H1 (cell line): ENCODE measurements around the gene ZACN. TPM values are rescaled to one million over a fixed set of nuclear protein-coding genes. Genes with fewer than 3 reads are reported as not detected.

Source experiments
- CBX5 ChIP-seq: fragments of 300-800, 300-1000 bp; sonication (generic); IDR thresholded peaks from 2 replicates; pipeline ENCODE4 v1.7.1; 2016; ENCODE audit warnings: antibody characterized with exemption, low read length, low read depth
- CEBPB ChIP-seq: IDR thresholded peaks from 2 replicates; pipeline ENCODE4 v1.6.1; 2012; ENCODE audit warnings: low read depth, low read length
- CHD2 ChIP-seq: IDR thresholded peaks from 2 replicates; pipeline ENCODE4 v1.6.1; 2012; ENCODE audit warnings: low read length, improper control_type of control experiment
- CREB1 ChIP-seq: IDR thresholded peaks from 2 replicates; pipeline ENCODE4 v1.6.1; 2012; ENCODE audit warnings: inconsistent platforms
- CTCF ChIP-seq, 3 experiments: IDR thresholded peaks; 1 replicate in 2 of 3; 2 replicates in 1 of 3; pipeline versions ENCODE4 v1.5.1 to v1.6.1; 2011; ENCODE audit warnings: low read length in 3 of 3, mild to moderate bottlenecking in 3 of 3, inconsistent platforms in 2 of 3, low read depth in 1 of 3, moderate library complexity in 1 of 3; ENCODE audit not compliant: insufficient read depth in 1 of 3; ENCODE audit errors: control extremely low read depth in 1 of 3
- EGR1 ChIP-seq: IDR thresholded peaks from 2 replicates; pipeline ENCODE4 v1.6.1; 2011; ENCODE audit warnings: low read depth, low read length, borderline replicate concordance
- EP300 ChIP-seq, 2 experiments: IDR thresholded peaks; 1 replicate in 1 of 2; 2 replicates in 1 of 2; pipeline ENCODE4 v1.6.1; 2011 to 2012; ENCODE audit warnings: low read depth in 2 of 2, low read length in 2 of 2, mild to moderate bottlenecking in 2 of 2, borderline replicate concordance in 1 of 2, inconsistent platforms in 1 of 2, moderate library complexity in 1 of 2
- FOSL1 ChIP-seq: IDR thresholded peaks from 2 replicates; pipeline ENCODE4 v1.6.1; 2011; ENCODE audit warnings: mild to moderate bottlenecking, low read depth, low read length, moderate library complexity; ENCODE audit not compliant: insufficient read depth
- JUN ChIP-seq: IDR thresholded peaks from 2 replicates; pipeline ENCODE4 v1.6.1; 2011; ENCODE audit warnings: low read depth, mild to moderate bottlenecking, improper control_type of control experiment, low read length
- KDM4A ChIP-seq: IDR thresholded peaks from one replicate; pipeline ENCODE4 v1.7.1; 2012; ENCODE audit warnings: low read depth, mild to moderate bottlenecking, moderate library complexity, low read length, inconsistent platforms; ENCODE audit not compliant: severe bottlenecking
- MAFK ChIP-seq: IDR thresholded peaks from 2 replicates; pipeline ENCODE4 v1.6.1; 2012; ENCODE audit warnings: low read depth, mild to moderate bottlenecking, improper control_type of control experiment, low read length
- NRF1 ChIP-seq: IDR thresholded peaks from 2 replicates; pipeline ENCODE4 v1.6.1; 2011; ENCODE audit warnings: mild to moderate bottlenecking, low read depth, low read length, improper control_type of control experiment
- POLR2A ChIP-seq, 2 experiments: IDR thresholded peaks; 1 replicate in 1 of 2; 2 replicates in 1 of 2; pipeline ENCODE4 v1.6.1; 2011; ENCODE audit warnings: low read depth in 2 of 2, low read length in 2 of 2, mild to moderate bottlenecking in 2 of 2; ENCODE audit errors: control extremely low read depth in 1 of 2
- RAD21 ChIP-seq, 2 experiments: IDR thresholded peaks in 1 of 2; conservative IDR thresholded peaks in 1 of 2; 2 replicates each; pipeline ENCODE4 v1.6.1; 2011; ENCODE audit warnings: low read depth in 2 of 2, low read length in 2 of 2, improper control_type of control experiment in 1 of 2, inconsistent platforms in 1 of 2, mild to moderate bottlenecking in 1 of 2, moderate library complexity in 1 of 2
- RNF2 ChIP-seq: fragments of 200-900, 300-1000 bp; sonication (generic); IDR thresholded peaks from 2 replicates; pipeline ENCODE4 v1.7.1; 2016; ENCODE audit warnings: borderline replicate concordance, low read depth, mild to moderate bottlenecking, antibody characterized with exemption, low read length; ENCODE audit not compliant: poor library complexity, severe bottlenecking; ENCODE audit errors: missing control alignments
- SAP30 ChIP-seq: fragments of 300-600 bp; sonication (generic); IDR thresholded peaks from 2 replicates; pipeline ENCODE4 v1.7.1; 2012; ENCODE audit warnings: low read length, moderate library complexity, mild to moderate bottlenecking, inconsistent platforms; ENCODE audit not compliant: insufficient read depth, insufficient replicate concordance
- SIRT6 ChIP-seq: IDR thresholded peaks from one replicate; pipeline ENCODE4 v1.7.1; 2012; ENCODE audit warnings: low read length, inconsistent platforms
- SP2 ChIP-seq: IDR thresholded peaks from 2 replicates; pipeline ENCODE4 v1.6.1; 2012; ENCODE audit warnings: mild to moderate bottlenecking, low read length, inconsistent platforms
- SP4 ChIP-seq: IDR thresholded peaks from 2 replicates; pipeline ENCODE4 v1.6.1; 2012; ENCODE audit warnings: low read length, inconsistent platforms
- TAF7 ChIP-seq: optimal IDR thresholded peaks from 2 replicates; pipeline ENCODE3; 2011; ENCODE audit warnings: low read depth, mild to moderate bottlenecking, inconsistent platforms, low read length, moderate library complexity, borderline replicate concordance
- TCF12 ChIP-seq: IDR thresholded peaks from 2 replicates; pipeline ENCODE4 v1.6.1; 2011; ENCODE audit warnings: low read depth, mild to moderate bottlenecking, low read length
- polyA plus RNA-seq, 7 experiments: library from polyadenylated mRNA; depleted of rRNA in 3 of 7; stranded (reverse) in 5 of 7; unstranded in 2 of 7; fragments of >200 nt in 5 of 7; fragments of 200-250 nt in 2 of 7; gene quantifications; 1 replicate in 5 of 7; 2 replicates in 1 of 7; 4 replicates in 1 of 7; pipeline versions ENCODE4 v1.2.1 to v1.2.3, GENCODE V29; 2011 to 2013; ENCODE audit warnings: missing spikeins in 2 of 7, mixed read lengths in 2 of 7
- total RNA-seq: library from RNA; stranded (reverse); fragmentation: NEBNext Ultra II Directional; extraction: Animal tissue kit (Norgen Biotek cat#: 25700); gene quantifications from 2 replicates; pipeline ENCODE4 v1.2.1, GENCODE V29; 2021
- TF ChIP-seq, protein P1 (sequence below): IDR thresholded peaks from 2 replicates; pipeline ENCODE4 v1.6.1; 2012; ENCODE audit warnings: inconsistent platforms

ZACN gene
- total and polyA plus RNA-seq, 2 of the 8 experiments (the other 6 are each of a cell fraction or from before 2014, with no cell fraction given): 0.26 TPM; not detected in 1

DNA sequence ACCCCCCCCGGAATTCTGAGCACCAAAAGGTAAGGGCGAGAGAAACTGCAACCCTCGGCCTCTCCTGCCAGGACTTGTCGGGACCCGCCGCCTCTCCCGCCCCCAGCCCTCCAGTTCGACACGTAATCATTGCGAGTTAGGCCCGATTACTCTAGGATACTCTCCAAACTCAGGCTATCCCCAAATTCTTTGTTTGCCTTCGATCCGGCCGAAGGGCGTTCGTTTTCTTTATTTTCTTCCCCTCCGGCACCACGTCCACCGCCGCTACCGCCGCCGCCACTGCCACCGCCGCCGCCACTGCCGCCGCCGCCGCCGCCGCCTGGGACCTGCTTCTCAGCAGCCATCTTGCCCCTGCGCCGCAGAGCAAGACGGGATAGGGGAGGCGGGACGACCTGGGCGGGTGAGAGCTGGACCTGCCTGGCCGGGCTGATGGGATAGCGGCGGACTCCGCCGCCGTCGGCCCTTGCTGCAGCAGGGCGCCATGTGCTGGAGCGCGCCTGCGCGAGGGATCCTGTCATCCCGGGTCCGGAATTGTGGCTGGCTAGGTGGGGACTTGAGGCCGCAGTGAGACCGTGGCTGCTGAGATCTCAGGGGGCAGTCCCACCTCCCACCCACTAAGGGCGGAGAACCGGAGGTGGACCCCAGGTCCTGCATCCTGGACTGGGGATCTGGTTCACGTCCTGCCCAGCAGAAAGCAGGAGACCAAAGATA is 6.7 kb upstream of the ZACN start, which contains the start of gene SRP68 (continued):
- TF ChIP-seq RAD21 (IDR thresholded peaks at IDR 0.05 in 1 of 2, conservative IDR thresholded peaks at IDR 0.05 in 1 of 2; ENCODE audit: low read depth in 2 of 2, low read length in 2 of 2): no peak
- TF ChIP-seq CHD2: no peak
- TF ChIP-seq MAFK: no peak
- peak; percentile 48; the same call in 1 of the 2 replicates for TF ChIP-seq SP2
- TF ChIP-seq SIRT6: no peak
- peak; percentile 80 for TF ChIP-seq TAF7
- TF ChIP-seq POLR2A (IDR thresholded peaks at IDR 0.05; ENCODE audit: control extremely low read depth in 1 of 2, low read depth in 2 of 2, low read length in 2 of 2): peak in 1 of 2 experiments; percentile 73; a peak in 2 of 3 replicates
- TF ChIP-seq FOSL1: no peak
- TF ChIP-seq KDM4A: peak; percentile 46
- no peak for TF ChIP-seq JUN
- peak; percentile 50 for TF ChIP-seq CREB1
- peak; percentile 59 for TF ChIP-seq NRF1
- TF ChIP-seq EP300 (IDR thresholded peaks at IDR 0.05; ENCODE audit: borderline replicate concordance in 1 of 2, low read depth in 2 of 2, low read length in 2 of 2): peak in 1 of 2 experiments; percentile 67; a peak in 2 of 3 replicates
- no peak for TF ChIP-seq SP4
- TF ChIP-seq EGR1: peak; percentile 30; the same call in 1 of the 2 replicates
- TF ChIP-seq CBX5: no peak
- TF ChIP-seq RNF2: no peak
- TF ChIP-seq TCF12: no peak
- TF ChIP-seq, protein P1, sequence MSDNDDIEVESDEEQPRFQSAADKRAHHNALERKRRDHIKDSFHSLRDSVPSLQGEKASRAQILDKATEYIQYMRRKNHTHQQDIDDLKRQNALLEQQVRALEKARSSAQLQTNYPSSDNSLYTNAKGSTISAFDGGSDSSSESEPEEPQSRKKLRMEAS: peak; percentile 97
- no peak for TF ChIP-seq CEBPB
- TF ChIP-seq CTCF (IDR thresholded peaks at IDR 0.05; ENCODE audit: control extremely low read depth in 1 of 3, insufficient read depth in 1 of 3, low read depth in 1 of 3, low read length in 3 of 3): no peak
- TF ChIP-seq SAP30: no peak
